RWPE2 (cell line): ENCODE data around the gene PDIA6.

Experiments
- ATAC-seq: fragments of 200-7000 bp; cut with Tn5 transposase; 3 replicates; pipeline ENCODE4 v1.9.1; 2021; ENCODE audit warnings: low read depth
- DNase-seq: peaks from one replicate; pipeline ENCODE4 v3.0.0-alpha.2; 2020; ENCODE audit warnings: low spot score
- H3K27ac ChIP-seq: fragments of 450-650 bp; 2 replicates; pipeline ENCODE4 v1.5.1; 2017; ENCODE audit warnings: mild to moderate bottlenecking; ENCODE audit not compliant: poor library complexity, severe bottlenecking
- H3K27me3 ChIP-seq: fragments of 250-450 bp; sonication (Bioruptor Pico); 2 replicates; pipeline ENCODE4 v1.5.1; 2021; ENCODE audit warnings: mild to moderate bottlenecking, moderate library complexity; ENCODE audit not compliant: insufficient read depth, poor library complexity, severe bottlenecking
- H3K36me3 ChIP-seq: fragments of 250-450 bp; sonication (Bioruptor Pico); 2 replicates; pipeline ENCODE4 v1.5.1; 2020; ENCODE audit warnings: low read depth, mild to moderate bottlenecking, moderate library complexity
- H3K4me1 ChIP-seq: fragments of 250-450 bp; sonication (Bioruptor Pico); 2 replicates; pipeline ENCODE4 v1.5.1; 2021; ENCODE audit warnings: mild to moderate bottlenecking, moderate library complexity; ENCODE audit not compliant: insufficient read depth, poor library complexity, severe bottlenecking
- H3K4me3 ChIP-seq: fragments of 250-450 bp; sonication (Bioruptor Pico); 2 replicates; pipeline ENCODE4 v1.5.1; 2021; ENCODE audit warnings: mild to moderate bottlenecking, moderate library complexity; ENCODE audit not compliant: severe bottlenecking
- H3K9me3 ChIP-seq: fragments of 250-450 bp; sonication (Bioruptor Pico); 2 replicates; pipeline ENCODE4 v1.5.1; 2021; ENCODE audit warnings: mild to moderate bottlenecking, moderate library complexity; ENCODE audit not compliant: severe bottlenecking
- TF ChIP-seq, protein P1 (sequence below): fragments of 450-650 bp; IDR thresholded peaks from one replicate; pipeline ENCODE4 v1.5.1; 2017; ENCODE audit warnings: mild to moderate bottlenecking, moderate library complexity; ENCODE audit not compliant: poor library complexity, severe bottlenecking

Gene PDIA6

DNA sequence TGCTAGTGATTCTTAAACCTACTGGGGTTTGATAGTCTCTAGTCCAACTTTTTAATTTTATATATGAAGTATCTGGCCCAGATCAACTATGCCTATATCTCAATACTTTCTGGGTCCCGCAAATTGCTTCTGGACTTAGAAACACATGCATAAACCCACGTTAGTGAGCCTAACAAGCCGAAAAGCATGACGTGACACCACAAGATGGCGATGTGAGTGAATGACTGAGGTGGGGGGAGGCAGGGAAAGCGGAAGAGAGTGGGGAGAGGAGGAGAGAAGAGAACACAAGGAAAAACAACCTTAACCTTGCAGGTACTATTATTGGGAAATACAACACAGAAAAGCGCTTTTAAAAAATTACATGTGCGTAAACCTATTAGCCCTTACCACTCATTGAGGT, 13.8 kb downstream of the PDIA6 start:
- DNase-seq = no peak
- H3K9me3 ChIP-seq = no peaks in the 10 kb centered on the region

DNA sequence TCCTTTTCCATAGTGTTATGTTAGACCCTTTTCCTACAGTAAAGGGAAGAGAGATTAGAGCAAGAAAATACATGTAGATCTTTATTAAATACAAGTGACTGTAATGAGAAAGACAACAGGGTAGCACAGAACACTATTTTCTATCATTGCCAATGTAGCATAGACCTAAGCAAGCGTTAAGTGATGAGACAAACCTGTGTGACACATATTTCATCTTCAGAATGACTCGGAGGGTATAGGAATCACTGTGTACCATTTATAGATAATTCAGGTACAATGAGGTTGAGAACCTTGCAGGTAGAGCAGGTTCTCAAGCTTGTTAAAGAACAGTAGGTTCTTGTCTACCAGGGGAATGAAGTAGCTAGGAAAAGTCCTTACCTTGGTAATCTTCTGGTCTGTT, 15.9 kb downstream of the PDIA6 start:
- Histone ChIP-seq H3K4me1 (no peaks in the 10 kb centered on the region), H3K27ac (no peak overlapping the region), H3K27me3 (no peaks in the 10 kb centered on the region), H3K36me3 (peaks cover 96% of the 10 kb centered on the region), H3K9me3 (no peaks in the 10 kb centered on the region), H3K4me3 (no peak overlapping the region)
- TF ChIP-seq, protein P1, sequence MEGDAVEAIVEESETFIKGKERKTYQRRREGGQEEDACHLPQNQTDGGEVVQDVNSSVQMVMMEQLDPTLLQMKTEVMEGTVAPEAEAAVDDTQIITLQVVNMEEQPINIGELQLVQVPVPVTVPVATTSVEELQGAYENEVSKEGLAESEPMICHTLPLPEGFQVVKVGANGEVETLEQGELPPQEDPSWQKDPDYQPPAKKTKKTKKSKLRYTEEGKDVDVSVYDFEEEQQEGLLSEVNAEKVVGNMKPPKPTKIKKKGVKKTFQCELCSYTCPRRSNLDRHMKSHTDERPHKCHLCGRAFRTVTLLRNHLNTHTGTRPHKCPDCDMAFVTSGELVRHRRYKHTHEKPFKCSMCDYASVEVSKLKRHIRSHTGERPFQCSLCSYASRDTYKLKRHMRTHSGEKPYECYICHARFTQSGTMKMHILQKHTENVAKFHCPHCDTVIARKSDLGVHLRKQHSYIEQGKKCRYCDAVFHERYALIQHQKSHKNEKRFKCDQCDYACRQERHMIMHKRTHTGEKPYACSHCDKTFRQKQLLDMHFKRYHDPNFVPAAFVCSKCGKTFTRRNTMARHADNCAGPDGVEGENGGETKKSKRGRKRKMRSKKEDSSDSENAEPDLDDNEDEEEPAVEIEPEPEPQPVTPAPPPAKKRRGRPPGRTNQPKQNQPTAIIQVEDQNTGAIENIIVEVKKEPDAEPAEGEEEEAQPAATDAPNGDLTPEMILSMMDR = no peak
- no peak for ATAC-seq
- DNase-seq = no peak

More for the DNA sequence above, 13.8 kb downstream of the PDIA6 start:
- no peak for ATAC-seq
- TF ChIP-seq, protein P1 = no peak
- H3K4me3 ChIP-seq = no peak overlapping the region
- H3K4me1 ChIP-seq = no peaks in the 10 kb centered on the region
- H3K27ac ChIP-seq = no peak overlapping the region
- H3K36me3 ChIP-seq = peaks cover 95% of the 10 kb centered on the region
- no peaks in the 10 kb centered on the region for H3K27me3 ChIP-seq

DNA sequence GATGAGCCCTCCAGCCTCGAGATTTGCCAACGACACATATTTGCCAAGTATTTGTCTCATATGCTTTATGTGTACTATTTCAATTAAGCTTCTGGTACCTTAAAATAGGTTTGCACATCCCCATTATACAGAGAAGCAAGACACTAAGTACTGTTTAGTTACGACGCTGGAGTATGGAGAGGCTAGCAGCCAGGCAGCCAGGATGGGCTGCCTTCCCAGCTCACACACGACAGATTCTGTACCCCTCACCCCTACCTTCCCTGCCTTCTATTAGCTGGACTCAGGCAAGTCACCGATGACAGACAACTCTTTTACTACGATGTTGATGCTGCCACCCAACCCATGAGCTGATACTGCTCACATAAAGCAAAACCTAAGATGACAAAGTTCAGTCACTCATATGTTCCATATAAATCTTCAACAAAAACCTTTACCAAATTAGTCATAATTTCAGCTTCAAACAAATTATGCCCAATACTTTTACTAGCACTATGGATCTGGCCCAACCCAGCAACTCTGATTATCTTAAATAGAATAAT, 17.0 kb downstream of the PDIA6 start:
- Histone ChIP-seq H3K27ac (no peak overlapping the region), H3K27me3 (no peaks in the 10 kb centered on the region), H3K4me1 (no peaks in the 10 kb centered on the region), H3K4me3 (no peak overlapping the region), H3K9me3 (no peaks in the 10 kb centered on the region), H3K36me3 (peaks cover 96% of the 10 kb centered on the region)
- TF ChIP-seq, protein P1 = no peak
- no peak for DNase-seq
- no peak for ATAC-seq

DNA sequence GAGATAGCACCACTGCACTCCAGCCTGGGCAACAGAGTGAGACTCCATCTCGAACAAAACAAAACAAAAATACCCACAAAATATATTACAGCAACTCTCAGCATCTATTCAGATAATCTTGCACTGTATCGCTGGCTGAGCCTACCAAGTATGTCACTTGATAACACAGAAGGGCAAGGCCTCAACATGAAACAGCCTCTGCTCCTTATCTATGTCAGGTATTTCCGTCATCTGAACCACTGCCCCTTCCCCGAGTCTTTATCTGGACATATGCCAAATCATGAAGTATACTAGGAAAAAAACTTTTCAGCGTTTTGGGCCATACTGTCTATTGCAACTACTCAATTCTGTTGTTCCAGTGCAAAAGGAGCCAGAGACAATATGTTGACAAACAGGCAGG, 17.7 kb downstream of the PDIA6 start:
- TF ChIP-seq, protein P1 = no peak
- no peaks in the 10 kb centered on the region for H3K27me3 ChIP-seq
- H3K27ac ChIP-seq = no peak overlapping the region
- no peaks in the 10 kb centered on the region for H3K9me3 ChIP-seq
- DNase-seq (no peak), ATAC-seq (no peak)
- peaks cover 96% of the 10 kb centered on the region for H3K36me3 ChIP-seq
- no peaks in the 10 kb centered on the region for H3K4me1 ChIP-seq
- H3K4me3 ChIP-seq = no peak overlapping the region

DNA sequence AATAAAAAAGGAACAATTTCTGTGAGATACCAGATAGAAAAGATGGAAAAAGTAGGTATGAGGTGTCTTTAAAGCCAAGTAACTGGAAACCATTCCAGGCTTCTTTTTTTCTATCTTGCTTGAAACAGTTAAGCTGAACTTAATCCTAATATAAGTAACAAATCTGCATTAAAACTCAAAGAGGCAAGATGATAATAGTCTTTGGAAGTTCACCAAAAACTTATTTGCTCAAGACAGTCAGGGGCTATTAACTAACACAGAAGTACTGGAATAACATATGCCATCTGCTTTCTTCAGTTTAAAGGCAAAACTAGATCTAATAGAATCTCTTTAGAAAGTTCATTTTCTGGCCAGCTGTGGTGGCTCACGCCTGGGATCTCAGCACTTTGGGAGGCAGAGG, 18.8 kb downstream of the PDIA6 start:
- ATAC-seq (no peak), DNase-seq (no peak)
- no peaks in the 10 kb centered on the region for H3K9me3 ChIP-seq
- H3K36me3 ChIP-seq = peaks cover 96% of the 10 kb centered on the region
- TF ChIP-seq, protein P1 = no peak
- H3K4me1 ChIP-seq = no peaks in the 10 kb centered on the region
- no peak overlapping the region for H3K27ac ChIP-seq
- H3K4me3 ChIP-seq = no peak overlapping the region
- no peaks in the 10 kb centered on the region for H3K27me3 ChIP-seq
